ENCODE measurements around the gene ADORA1. TPM values are rescaled to one million over a fixed set of nuclear protein-coding genes. Genes with fewer than 3 reads are reported as not detected.

The ADORA1 gene
- total and polyA plus RNA-seq, 4 donors: 0.33 to 1.1 (median 0.37) TPM

GRCh38 chr1:203116091-203116820 lies 11.3 kb upstream of the ADORA1 start:
- whole genome bisulfite sequencing: 78% methylated on average over 10 of the region's 10 CpGs
- peaks cover 0 to 6% (median 1%) of the 10 kb centered on the region in 4 donors for H3K27me3 ChIP-seq (ENCODE audit: control insufficient read depth in 4 of 4, insufficient read depth in 4 of 4, low read length in 3 of 4)
- DNase-seq (ENCODE audit: low spot score): no peak

More at GRCh38 chr1:203116091-203116820, 11.3 kb upstream of the ADORA1 start:
- TF ChIP-seq FOXA1 (IDR thresholded peaks at IDR 0.05) (no peak), GABPA (IDR thresholded peaks at IDR 0.05 in 1 of 2, conservative IDR thresholded peaks at IDR 0.05 in 1 of 2) (no peak), ATF3 (IDR thresholded peaks at IDR 0.05) (no peak), HNF4G (IDR thresholded peaks at IDR 0.05) (no peak), ZBTB33 (IDR thresholded peaks at IDR 0.05) (no peak), SP1 (IDR thresholded peaks at IDR 0.05) (no peak), REST (IDR thresholded peaks at IDR 0.05) (no peak), TAF1 (conservative IDR thresholded peaks at IDR 0.05) (no peak)
- Histone ChIP-seq H3K9me3 (ENCODE audit: control insufficient read depth in 4 of 4, low read length in 3 of 4) (no peaks in the 10 kb centered on the region), H3K4me3 (ENCODE audit: low read depth in 1 of 3, low read length in 3 of 3) (no peak overlapping the region), H3K9ac (ENCODE audit: low read depth in 1 of 2, low read length in 2 of 2) (no peak overlapping the region), H3K4me1 (ENCODE audit: control insufficient read depth in 4 of 4, insufficient read depth in 4 of 4, low read length in 3 of 4) (peaks cover 0 to 5% (median 0%) of the 10 kb centered on the region in 4 donors), H3K27ac (ENCODE audit: low read depth in 1 of 2, low read length in 2 of 2) (no peak overlapping the region), H3K36me3 (ENCODE audit: control insufficient read depth in 4 of 4, insufficient read depth in 3 of 4, low read depth in 1 of 4, low read length in 3 of 4) (no peaks in the 10 kb centered on the region)
